OCI-LY1 (cell line): ENCODE measurements around the gene IFRD1.

Experiments used
- H2AFZ ChIP-seq: fragments of 200-600 bp; sonication (generic), shearing (Covaris generic); 2 replicates; pipeline ENCODE4 v1.6.0; 2014; ENCODE audit warnings: antibody characterized with exemption, mild to moderate bottlenecking, low read length
- H3F3A ChIP-seq: fragments of 200-600 bp; sonication (generic), shearing (Covaris generic); 2 replicates; pipeline ENCODE4 v1.6.0; 2014; ENCODE audit warnings: mild to moderate bottlenecking, antibody characterized with exemption, low read length, moderate library complexity; ENCODE audit not compliant: insufficient read depth
- H3K27ac ChIP-seq: fragments of 200-600 bp; sonication (generic); 2 replicates; pipeline ENCODE4 v1.5.1; 2014; ENCODE audit warnings: low read length, mixed run types, mild to moderate bottlenecking, low read depth; ENCODE audit not compliant: poor library complexity, severe bottlenecking
- H3K27me3 ChIP-seq: fragments of 200-600 bp; sonication (generic); 2 replicates; pipeline ENCODE4 v1.6.0; 2014; ENCODE audit warnings: antibody characterized with exemption, mild to moderate bottlenecking, low read length, moderate library complexity; ENCODE audit not compliant: insufficient read depth
- H3K36me3 ChIP-seq: fragments of 200-600 bp; sonication (generic); 2 replicates; pipeline ENCODE4 v1.6.1; 2014; ENCODE audit warnings: mild to moderate bottlenecking, antibody characterized with exemption, low read length, moderate library complexity, mixed read lengths; ENCODE audit not compliant: insufficient read depth
- H3K4me1 ChIP-seq: fragments of 200-600 bp; sonication (generic); 2 replicates; pipeline ENCODE4 v1.5.1; 2014; ENCODE audit warnings: mild to moderate bottlenecking, low read length, moderate library complexity; ENCODE audit not compliant: insufficient read depth, severe bottlenecking
- H3K4me2 ChIP-seq: fragments of 200-600 bp; sonication (generic), shearing (Covaris generic); 2 replicates; pipeline ENCODE4 v1.6.1; 2014; ENCODE audit warnings: low read length
- H3K4me3 ChIP-seq: fragments of 200-600 bp; sonication (generic); 2 replicates; pipeline ENCODE4 v1.5.1; 2014; ENCODE audit warnings: low read length, low read depth, mild to moderate bottlenecking, mixed read lengths; ENCODE audit not compliant: poor library complexity, severe bottlenecking
- H3K79me2 ChIP-seq: fragments of 200-600 bp; shearing (Covaris generic); 2 replicates; pipeline ENCODE4 v1.6.1; 2016; ENCODE audit warnings: mixed run types, low read length, mixed read lengths; ENCODE audit not compliant: insufficient read depth
- H3K9ac ChIP-seq: fragments of 200-600 bp; sonication (generic), shearing (Covaris generic); 2 replicates; pipeline ENCODE4 v1.6.1; 2014; ENCODE audit warnings: mild to moderate bottlenecking, low read length, mixed read lengths
- H3K9me2 ChIP-seq: fragments of 200-600 bp; sonication (generic), shearing (Covaris generic); 2 replicates; pipeline ENCODE4 v1.6.1; 2014; ENCODE audit warnings: low read depth, mild to moderate bottlenecking, low read length, mixed read lengths
- H3K9me3 ChIP-seq: fragments of 200-600 bp; shearing (Covaris generic); 2 replicates; pipeline ENCODE4 v1.6.1; 2014; ENCODE audit warnings: low read length, mixed read lengths
- H4K20me1 ChIP-seq: fragments of 200-600 bp; sonication (generic), shearing (Covaris generic); 2 replicates; pipeline ENCODE4 v1.6.0; 2016; ENCODE audit warnings: mild to moderate bottlenecking, low read length; ENCODE audit not compliant: insufficient read depth
- EZH2 ChIP-seq: fragments of 200-600 bp; sonication (generic), shearing (Covaris generic); IDR thresholded peaks from 2 replicates; pipeline ENCODE4 v1.8.0; 2017; ENCODE audit warnings: borderline replicate concordance, mixed run types, mild to moderate bottlenecking, antibody characterized with exemption, low read length, moderate library complexity, mixed read lengths
- TF ChIP-seq, protein P1 (sequence below): fragments of 200-600 bp; sonication (generic), shearing (Covaris generic); IDR thresholded peaks from 2 replicates; pipeline ENCODE4 v1.5.1; 2017; ENCODE audit warnings: mild to moderate bottlenecking, antibody characterized with exemption, low read length, moderate library complexity, mixed read lengths

Gene IFRD1

DNA sequence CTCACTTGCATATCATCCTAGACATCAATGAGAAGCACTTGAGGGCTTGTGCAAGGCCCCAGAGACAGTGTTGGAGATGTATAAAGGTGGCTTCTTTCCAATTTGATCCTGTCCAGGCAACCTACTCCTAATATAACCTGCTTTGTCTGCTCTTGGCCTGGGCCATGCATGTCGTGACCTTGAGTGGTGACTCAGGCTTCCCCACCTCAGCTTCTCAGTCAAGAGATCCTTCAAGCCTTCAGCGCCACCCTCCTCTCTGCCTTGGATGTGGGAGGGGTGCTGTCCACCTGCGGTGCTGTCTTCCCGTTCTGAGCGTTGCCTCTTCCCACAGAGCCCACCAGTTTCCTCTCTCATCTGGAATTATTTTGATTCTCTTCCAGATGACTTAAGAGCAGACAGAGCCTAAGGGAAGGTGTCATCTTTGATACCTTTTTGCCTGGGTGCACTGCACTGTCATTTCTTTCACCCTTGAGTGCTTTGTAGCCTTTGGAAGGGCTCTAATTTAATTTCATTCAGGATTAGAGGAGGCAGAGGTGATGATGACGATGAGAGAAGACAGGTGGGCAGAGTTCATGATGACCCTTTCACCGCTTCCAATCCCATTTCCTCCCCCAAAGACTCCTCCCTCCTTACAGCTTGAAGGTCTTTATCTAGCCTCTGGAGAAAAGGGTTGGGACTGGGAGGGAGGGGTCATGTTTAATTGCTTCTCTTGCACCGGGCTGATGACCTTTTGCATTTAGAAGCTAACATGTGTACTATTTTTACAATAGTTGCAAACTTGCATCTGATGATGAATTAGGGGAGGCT lies 37.4 kb downstream of the IFRD1 start:
- H3K79me2 ChIP-seq = no peaks in the 10 kb centered on the region
- TF ChIP-seq, protein P1, sequence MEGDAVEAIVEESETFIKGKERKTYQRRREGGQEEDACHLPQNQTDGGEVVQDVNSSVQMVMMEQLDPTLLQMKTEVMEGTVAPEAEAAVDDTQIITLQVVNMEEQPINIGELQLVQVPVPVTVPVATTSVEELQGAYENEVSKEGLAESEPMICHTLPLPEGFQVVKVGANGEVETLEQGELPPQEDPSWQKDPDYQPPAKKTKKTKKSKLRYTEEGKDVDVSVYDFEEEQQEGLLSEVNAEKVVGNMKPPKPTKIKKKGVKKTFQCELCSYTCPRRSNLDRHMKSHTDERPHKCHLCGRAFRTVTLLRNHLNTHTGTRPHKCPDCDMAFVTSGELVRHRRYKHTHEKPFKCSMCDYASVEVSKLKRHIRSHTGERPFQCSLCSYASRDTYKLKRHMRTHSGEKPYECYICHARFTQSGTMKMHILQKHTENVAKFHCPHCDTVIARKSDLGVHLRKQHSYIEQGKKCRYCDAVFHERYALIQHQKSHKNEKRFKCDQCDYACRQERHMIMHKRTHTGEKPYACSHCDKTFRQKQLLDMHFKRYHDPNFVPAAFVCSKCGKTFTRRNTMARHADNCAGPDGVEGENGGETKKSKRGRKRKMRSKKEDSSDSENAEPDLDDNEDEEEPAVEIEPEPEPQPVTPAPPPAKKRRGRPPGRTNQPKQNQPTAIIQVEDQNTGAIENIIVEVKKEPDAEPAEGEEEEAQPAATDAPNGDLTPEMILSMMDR = no peak
- no peak for TF ChIP-seq EZH2
- no peaks in the 10 kb centered on the region for H3K4me1 ChIP-seq
- H3K27me3 ChIP-seq = no peaks in the 10 kb centered on the region
- no peaks in the 10 kb centered on the region for H3K9me3 ChIP-seq
- H3K9ac ChIP-seq = no peak overlapping the region
- H3K9me2 ChIP-seq = no peaks in the 10 kb centered on the region
- no peak overlapping the region for H3K27ac ChIP-seq
- H3K36me3 ChIP-seq = no peaks in the 10 kb centered on the region
- H3F3A ChIP-seq = no peaks in the 10 kb centered on the region
- H3K4me3 ChIP-seq = no peak overlapping the region
- H2AFZ ChIP-seq = no peak overlapping the region
- no peaks in the 10 kb centered on the region for H4K20me1 ChIP-seq
- no peak overlapping the region for H3K4me2 ChIP-seq

DNA sequence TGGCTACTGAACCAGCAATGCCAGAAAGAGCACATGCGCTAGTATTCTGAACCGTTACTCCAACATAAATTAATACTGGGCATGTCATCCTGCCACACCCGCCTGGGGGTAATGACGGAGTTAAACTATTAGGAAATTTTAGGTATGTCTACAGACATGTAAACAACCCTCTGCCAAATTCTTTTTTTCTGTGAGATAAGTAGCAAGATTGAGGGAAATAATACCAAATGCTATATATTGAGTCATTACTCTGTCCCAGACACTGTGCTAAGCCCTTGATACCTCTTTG lies 37.9 kb downstream of the IFRD1 start:
- H3K4me2 ChIP-seq = no peak overlapping the region
- H3K27me3 ChIP-seq = no peaks in the 10 kb centered on the region
- no peak overlapping the region for H3K4me3 ChIP-seq
- H3K36me3 ChIP-seq = no peaks in the 10 kb centered on the region
- no peaks in the 10 kb centered on the region for H3K9me2 ChIP-seq
- no peak for TF ChIP-seq EZH2
- TF ChIP-seq, protein P1 = no peak
- no peaks in the 10 kb centered on the region for H3F3A ChIP-seq
- no peaks in the 10 kb centered on the region for H3K4me1 ChIP-seq
- H3K79me2 ChIP-seq = no peaks in the 10 kb centered on the region
- H2AFZ ChIP-seq = no peak overlapping the region
- no peak overlapping the region for H3K9ac ChIP-seq
- no peaks in the 10 kb centered on the region for H3K9me3 ChIP-seq
- no peak overlapping the region for H3K27ac ChIP-seq
- no peaks in the 10 kb centered on the region for H4K20me1 ChIP-seq

DNA sequence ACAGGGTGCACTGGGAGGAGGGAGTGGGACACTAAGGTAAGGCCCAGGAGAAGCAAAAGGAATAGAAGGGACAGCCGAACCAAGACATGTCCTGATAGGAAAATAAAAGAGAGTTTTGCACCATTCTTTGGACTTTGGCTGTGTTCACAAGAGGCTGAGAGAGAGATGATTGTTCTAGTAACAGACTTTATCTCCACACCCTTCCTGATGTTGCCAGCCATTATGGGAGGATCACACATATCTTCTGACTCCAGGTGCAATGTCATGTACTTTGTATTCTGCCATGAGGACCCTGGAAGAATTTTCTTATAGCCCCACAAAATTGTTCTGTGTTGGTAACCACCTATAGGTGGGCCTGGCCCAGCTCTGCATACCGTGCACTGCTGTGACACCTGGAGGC lies 41.9 kb downstream of the IFRD1 start:
- Histone ChIP-seq H3K36me3 (no peaks in the 10 kb centered on the region), H4K20me1 (no peaks in the 10 kb centered on the region), H3K9me2 (no peaks in the 10 kb centered on the region), H2AFZ (no peak overlapping the region), H3K4me1 (no peaks in the 10 kb centered on the region), H3K4me3 (no peak overlapping the region), H3K27me3 (no peaks in the 10 kb centered on the region), H3K9ac (no peak overlapping the region), H3K27ac (no peak overlapping the region), H3K9me3 (no peaks in the 10 kb centered on the region), H3F3A (no peaks in the 10 kb centered on the region), H3K79me2 (no peaks in the 10 kb centered on the region), H3K4me2 (no peak overlapping the region)
- TF ChIP-seq, protein P1 = no peak
- no peak for TF ChIP-seq EZH2
